Fibroblast of skin of right quadriceps (primary cell): Measurements from ENCODE around the gene NEUROG2.
"Not testable (repeated sequence)": the region's sequence is repeated elsewhere in the genome, so short reads cannot be mapped to it uniquely, and the experiment has no call there.

Source experiments
- DNase-seq: peaks from one replicate; pipeline ENCODE4 v3.0.0-alpha.2; 2013

Gene NEUROG2

DNA sequence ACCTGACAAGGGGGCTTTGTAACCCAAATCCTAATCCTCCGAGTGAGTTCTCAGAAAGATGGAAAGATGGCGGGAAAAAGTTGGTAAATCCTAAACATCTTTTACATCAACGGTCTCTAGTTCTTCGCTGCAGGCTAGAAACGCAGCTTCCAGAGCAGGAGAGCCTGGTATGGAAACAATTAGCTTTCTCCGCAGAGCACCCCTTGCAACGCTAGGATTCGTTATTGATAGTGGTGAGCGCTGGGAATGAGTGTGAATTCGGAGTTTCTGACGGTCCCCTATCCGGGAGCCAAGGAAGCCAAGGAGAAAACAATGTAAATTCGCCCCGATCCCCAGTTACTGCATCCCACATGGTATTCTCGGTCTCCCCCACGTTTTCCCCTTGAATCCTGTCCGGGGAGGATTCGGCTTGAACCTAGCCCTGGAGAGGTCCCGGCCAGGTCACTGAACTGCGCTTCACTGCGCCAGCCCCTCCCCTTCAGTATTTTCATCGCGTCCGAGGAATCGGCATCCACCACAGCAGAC lies 4.7 kb upstream of the NEUROG2 start:
- DNase-seq: no peak

DNA sequence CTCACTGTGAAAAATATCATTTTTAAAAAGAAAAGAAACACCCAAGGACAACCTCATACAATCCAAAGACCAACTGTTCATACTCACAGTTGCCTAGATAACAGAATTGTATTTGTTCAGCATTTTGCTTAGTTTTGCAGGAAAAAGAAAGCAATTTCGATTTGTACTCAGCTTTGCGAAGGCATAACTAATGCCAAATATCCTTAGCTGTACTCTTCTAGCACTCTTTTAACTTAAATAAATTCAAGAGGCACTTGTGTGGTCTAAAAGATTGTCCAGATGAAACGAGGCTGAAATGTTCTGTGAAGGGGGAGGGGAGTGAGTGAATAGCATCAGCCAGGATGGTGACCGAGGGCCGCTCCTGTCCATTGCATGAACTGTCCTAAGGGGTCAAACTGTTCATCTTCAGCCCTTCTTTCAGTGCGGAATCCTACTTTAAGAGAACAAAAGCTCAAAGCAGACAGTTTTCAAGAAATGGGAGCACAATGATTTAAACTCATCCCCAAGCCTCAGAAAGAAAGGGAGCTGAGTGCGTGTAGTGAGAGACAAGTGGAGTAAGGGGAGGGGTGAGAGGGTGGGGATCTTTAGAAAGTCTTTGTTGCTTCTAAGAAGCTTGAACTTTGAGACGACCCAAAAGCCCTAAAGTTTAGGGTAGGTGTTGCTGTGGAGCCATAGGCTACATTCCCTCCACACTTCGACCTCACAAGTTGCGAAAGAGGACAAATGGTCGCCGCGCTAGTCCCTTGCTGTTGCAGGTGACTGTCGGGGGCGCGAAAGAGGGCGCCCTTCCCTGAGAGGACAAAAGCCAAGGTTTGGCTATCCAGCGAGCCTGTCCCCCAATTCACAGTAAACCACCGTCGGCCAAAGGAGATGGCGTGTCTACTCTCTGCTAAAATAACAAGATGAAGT lies 4.0 kb upstream of the NEUROG2 start:
- DNase-seq: no peak

GRCh38 chr4:112518675-112519074 lies 2.7 kb upstream of the NEUROG2 start:
- DNase-seq: no peak

DNA sequence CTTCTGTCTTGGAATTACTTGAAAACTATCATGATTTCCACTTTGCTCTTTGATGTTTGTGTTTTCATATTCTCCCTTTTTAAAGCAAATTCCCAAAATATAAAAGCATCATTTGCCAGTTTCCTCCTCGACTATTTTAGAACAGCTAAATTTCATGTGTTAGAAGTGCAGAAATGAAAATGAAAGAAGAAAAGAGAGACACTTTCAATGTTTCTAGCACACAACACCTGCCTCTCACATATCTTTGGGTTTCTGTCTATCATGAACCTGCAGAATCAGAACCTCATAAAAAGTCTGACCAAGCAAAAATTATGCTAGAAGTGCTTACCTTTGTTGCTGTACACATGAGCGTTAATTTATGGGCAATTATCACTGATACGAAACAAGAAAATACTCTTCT lies 1.9 kb upstream of the NEUROG2 start:
- DNase-seq: no peak

- DNase-seq: no peak
These were observed 1.2 kb upstream of the NEUROG2 start for GRCh38 chr4:112517067-112517634.

DNA sequence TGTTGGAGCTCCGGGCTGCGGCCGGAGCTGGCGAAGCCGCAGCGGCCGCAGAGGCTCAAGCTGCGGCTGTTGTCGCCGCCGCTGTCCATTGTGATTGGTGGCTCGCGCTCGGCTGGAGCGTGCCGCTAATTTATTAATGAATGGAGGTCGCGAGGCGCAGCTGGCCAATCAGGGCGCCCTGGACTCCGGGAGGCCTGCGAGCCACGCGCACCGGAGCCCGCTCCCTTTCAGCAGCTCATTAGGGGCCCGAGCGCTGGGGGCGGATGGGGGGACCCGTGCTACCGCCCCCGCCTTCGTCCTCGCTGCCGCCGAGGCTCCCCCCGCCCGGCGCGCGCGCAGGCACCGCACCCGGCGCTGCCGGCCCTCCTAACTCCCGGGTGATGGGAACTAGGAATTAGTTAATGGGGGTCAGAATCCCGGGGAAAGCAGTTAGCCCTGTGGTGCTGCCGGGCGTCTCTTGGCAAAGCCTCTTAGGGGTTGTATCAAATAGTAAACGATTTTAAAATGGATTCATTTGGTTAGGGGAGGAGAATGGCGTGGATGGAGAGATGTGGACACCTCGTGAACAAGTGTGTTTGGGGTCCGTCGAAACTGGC lies 589 bp upstream of the NEUROG2 start:
- DNase-seq: no peak

- DNase-seq: no peak
These were observed 548 bp downstream of the NEUROG2 start for GRCh38 chr4:112515198-112516065.

GRCh38 chr4:112514647-112515197 lies 1.3 kb downstream of the NEUROG2 start:
- no peak for DNase-seq

GRCh38 chr4:112513971-112514646 lies 1.9 kb downstream of the NEUROG2 start:
- no peak for DNase-seq

DNA sequence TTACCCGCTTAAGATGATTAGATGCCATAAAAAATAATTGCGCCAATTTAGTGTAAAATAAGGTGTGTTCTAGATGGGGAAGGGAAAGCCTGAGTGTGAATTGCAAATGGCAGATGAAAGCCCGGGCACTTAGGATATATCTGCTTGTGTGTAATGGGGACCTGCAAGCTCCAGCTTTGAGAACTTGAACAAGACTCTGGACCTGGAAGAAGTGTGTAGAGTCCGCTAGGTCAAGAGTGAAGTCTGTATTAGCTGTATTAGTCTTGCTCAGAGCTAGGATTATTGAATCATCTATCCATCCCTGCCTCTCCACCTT lies 4.2 kb downstream of the NEUROG2 start:
- no peak for DNase-seq

DNA sequence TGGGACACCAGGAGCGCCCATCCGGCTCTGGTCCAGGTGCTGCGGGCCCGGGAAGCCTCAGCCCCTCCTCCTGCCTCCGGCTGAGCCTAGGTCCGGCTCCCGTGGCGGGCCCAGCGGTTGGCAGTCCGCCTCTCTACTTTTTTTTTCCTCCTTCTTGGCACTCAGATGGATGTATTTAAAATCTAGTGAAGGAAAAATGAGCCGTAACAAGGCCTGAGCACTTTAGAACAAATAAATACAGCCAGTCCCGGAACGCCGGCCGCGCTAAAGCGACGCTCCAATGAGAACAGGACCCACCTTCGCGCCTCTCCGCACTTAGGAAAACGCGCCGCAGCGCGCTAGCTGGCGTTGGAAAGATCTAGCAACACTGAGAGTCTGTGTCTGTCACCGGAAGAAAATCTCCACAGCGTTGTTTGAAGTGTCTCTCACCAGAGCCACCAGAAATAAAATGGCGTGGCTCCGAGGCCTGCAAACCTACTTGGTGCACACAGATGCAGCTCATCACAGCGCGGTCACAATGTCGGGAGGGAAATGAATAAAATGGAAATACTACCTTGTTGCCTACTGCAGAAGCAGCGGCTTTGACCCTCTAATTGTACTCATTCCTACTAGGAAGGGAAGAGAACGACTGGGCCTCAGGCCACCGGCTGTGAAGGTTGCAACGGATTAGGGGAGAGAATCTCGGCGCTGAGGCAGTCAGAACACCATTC lies 4.7 kb downstream of the NEUROG2 start:
- DNase-seq: no peak

DNA sequence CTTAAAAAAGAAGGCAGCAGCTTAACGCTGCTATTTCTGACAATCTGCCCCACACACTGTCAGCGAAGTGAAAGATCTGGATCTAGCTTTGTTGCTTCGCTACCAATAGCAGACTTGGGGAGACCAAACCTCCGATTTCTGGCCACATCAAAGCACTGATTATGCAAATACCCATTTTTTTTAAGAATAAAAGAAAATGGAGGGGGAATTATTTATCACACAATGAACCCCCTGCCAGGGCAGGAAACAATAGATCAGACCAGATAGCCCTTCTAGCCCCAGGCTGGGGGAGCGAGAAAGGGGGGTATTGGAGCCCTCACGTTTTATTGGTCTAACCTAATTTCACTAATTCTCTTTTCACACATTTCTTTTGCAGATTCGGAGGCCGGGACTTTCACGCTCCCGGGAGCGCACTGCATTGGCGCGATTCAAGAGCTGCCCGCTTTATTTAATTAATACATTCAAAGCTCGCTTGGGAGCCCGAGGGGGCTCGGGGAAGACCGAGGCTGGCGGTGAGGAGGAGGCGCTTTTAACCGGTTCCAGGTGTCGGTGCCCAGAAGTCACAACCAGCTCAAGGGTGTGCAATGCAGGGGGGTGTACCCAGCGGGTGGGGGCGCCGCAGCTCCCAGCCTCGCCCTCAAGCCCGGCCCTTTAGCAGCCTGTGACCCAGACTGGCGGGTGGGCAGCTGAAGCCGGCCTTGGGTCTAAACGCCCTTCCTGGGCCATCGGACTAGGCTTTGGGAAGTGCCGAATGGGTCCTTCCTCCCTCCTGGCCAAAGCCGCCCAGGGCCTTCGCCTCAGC lies 5.5 kb downstream of the NEUROG2 start:
- DNase-seq: no peak

DNA sequence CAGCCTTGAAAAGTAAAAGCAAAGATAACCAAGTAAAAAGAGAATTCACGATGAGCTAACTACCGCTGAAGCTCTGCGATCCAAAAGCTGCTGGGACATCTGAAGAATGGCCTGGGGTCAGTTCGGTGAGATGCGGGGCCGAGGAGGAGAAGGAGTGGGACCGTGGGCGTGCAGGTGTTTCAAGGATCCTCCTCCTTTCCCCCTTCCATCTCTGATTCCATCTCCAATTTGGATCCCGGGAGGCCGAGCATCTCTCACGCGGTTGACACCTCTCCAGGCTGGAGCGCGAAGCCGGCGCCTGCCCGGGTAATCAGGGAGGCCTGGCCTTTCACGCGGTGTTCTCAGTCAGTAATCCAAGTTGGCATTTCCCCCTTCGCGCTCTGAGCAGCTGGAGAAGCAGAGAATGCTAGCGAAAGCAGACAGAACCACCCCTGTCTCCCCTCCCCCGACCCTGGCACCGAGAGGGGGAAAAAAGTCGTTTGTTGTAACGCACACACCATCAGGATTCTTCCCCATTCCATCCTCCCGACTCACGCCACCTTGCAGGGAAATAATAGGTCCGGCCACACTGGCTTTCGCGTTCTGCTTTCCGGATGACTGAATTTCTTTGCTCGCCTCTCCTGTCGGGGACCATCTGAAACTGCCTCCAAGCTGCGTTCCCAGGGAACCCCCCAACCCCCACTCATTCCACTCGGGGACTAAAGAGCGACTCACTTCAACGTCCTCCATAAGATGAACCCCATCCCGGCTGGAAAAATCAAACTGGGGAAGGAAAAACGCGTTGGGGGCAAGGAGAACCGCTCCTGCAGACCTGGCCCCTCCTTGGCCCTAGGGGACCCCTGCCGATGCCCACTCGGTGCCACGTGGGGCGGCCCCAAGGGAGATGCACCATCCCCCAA lies 6.5 kb downstream of the NEUROG2 start:
- no peak for DNase-seq

DNA sequence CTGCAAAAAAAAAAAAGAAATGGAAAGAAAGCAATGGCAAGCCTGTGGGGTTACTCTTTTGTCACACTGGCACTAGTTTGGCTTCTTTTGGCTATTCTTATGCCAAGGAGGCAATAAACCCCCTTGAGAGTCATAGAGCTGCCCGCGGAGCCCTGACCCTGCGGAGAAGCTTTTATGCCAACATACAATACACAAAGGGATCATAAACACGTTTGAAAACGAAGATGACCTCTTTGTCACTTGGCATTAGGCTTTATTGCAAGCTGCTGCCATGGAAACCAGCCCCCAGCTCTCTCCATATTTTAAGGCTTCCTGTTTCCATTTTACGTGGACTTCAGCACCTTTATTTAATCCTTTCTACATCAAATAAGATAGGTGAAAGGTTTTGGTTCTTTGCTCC lies 7.6 kb downstream of the NEUROG2 start:
- DNase-seq: no peak

- no peak for DNase-seq
These were observed 11.2 kb downstream of the NEUROG2 start for GRCh38 chr4:112504807-112505206.

DNA sequence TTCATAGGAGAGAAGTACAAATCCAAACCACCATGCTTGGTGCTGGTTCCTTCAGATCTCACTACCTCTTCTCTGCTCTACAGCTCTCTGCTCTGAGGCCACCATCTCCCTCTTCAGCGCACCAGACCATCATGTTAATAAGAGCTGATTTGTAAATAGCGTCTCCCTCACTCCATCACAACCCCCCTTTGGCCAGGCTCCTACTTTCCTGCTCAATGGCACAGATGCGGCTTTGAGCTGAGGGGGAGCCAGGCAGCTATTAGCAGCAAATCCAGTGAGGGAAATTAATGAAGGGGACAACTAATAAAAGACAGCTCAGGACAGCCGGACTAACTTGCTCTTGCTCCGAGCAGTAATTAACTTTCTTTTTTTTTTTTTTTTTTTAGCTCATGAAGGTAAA lies 13.1 kb downstream of the NEUROG2 start:
- no peak for DNase-seq

DNA sequence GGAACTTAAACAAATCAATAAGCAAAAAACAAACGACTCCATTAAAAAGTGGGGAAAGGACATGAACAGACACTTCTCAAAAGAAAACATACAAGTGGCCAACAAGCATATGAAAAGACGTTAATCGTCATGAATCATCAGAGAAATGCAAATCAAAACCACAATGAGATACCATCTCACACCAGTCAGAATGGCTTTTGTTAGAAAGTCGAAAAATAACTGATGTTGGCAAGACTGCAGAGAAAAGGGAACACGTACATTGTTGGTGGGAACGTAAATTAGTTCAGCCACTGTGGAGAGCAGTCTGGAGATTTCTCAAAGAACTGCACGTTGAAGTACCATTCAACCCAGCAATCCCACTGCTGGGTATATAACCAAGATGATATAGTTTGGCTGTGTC lies 23.7 kb downstream of the NEUROG2 start:
- no peak for DNase-seq

DNA sequence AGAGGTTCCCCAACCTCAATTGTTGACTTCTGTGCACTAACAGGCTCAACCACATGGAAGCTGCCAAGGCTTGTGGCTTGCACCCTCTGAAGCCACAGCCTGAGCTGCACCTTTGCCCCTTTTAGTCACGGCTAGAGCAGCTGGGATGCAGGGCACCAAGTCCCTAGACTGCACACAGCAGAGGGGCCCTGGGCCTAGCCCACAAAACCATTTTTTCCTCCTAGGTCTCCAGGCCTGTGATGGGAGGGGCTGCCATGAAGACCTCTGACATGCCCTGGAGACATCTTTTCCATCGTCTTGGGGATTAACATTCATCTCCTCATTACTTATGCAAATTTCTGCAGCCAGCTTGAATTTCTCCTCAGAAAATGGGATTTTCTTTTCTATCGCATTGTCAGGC lies 25.2 kb downstream of the NEUROG2 start:
- not testable (repeated sequence) for DNase-seq

DNA sequence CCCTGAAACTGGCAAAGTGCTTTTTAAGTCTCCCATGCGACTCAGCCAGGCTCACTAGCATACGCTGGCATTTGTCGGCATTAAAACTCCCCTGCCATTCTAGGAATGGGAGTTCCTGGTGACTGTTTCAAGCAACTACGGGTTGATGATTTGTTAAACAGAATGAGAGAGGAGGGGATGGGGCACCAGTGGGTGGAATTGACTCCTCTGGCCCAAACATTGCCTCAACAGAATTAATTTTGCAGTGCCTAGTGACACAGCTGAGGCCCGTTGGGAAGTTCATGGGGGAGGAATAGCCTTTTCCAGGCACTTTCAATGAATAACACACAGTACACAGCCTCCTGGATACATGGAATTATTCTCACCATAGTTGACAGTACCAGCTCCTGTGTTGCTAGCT lies 30.1 kb downstream of the NEUROG2 start:
- DNase-seq: no peak

GRCh38 chr4:112473985-112474384 lies 42.0 kb downstream of the NEUROG2 start:
- no peak for DNase-seq
